ACC112 (cell line): ENCODE data around the gene SNTG2.

Experiments
- H2AFZ ChIP-seq: fragments of 200-600 bp; sonication (generic); one replicate; pipeline ENCODE4 v1.6.0; 2017; ENCODE audit warnings: antibody characterized with exemption, low read length; ENCODE audit not compliant: unreplicated experiment
- H3K27ac ChIP-seq: fragments of 200-600 bp; sonication (generic); 2 replicates; pipeline ENCODE4 v1.5.1; 2014; ENCODE audit warnings: low read depth, mild to moderate bottlenecking, antibody characterized with exemption, low read length, moderate library complexity
- H3K27me3 ChIP-seq: fragments of 200-600 bp; sonication (generic); 2 replicates; pipeline ENCODE4 v1.6.1; 2014; ENCODE audit warnings: mild to moderate bottlenecking, antibody characterized with exemption, low read length, moderate library complexity, mixed read lengths; ENCODE audit not compliant: insufficient read depth
- H3K36me3 ChIP-seq: fragments of 200-600 bp; sonication (generic); 2 replicates; pipeline ENCODE4 v1.6.1; 2016; ENCODE audit warnings: mild to moderate bottlenecking, antibody characterized with exemption, low read length, moderate library complexity, mixed read lengths; ENCODE audit not compliant: insufficient read depth
- H3K4me1 ChIP-seq: fragments of 200-600 bp; sonication (generic); one replicate; pipeline ENCODE4 v1.6.1; 2016; ENCODE audit warnings: low read length, mixed read lengths; ENCODE audit not compliant: insufficient read depth, unreplicated experiment, control insufficient read depth
- H3K4me3 ChIP-seq: fragments of 200-600 bp; sonication (generic); 2 replicates; pipeline ENCODE4 v1.5.1; 2014; ENCODE audit warnings: mild to moderate bottlenecking, low read depth, low read length
- H3K79me2 ChIP-seq: fragments of 200-600 bp; sonication (generic); one replicate; pipeline ENCODE4 v1.6.0; 2016; ENCODE audit warnings: low read length; ENCODE audit not compliant: control insufficient read depth, unreplicated experiment, insufficient read depth

The SNTG2 gene

GRCh38 chr2:926896-927295 lies 23.8 kb upstream of the SNTG2 start:
- H3K4me1 ChIP-seq: no peaks in the 10 kb centered on the region
- no peak overlapping the region for H3K27ac ChIP-seq
- H3K4me3 ChIP-seq: no peak overlapping the region
- H3K27me3 ChIP-seq: no peaks in the 10 kb centered on the region
- no peak overlapping the region for H2AFZ ChIP-seq
- H3K79me2 ChIP-seq: no peaks in the 10 kb centered on the region
- H3K36me3 ChIP-seq: no peaks in the 10 kb centered on the region

GRCh38 chr2:929011-929735 lies 21.5 kb upstream of the SNTG2 start:
- Histone ChIP-seq H3K27ac (no peak overlapping the region), H3K79me2 (no peaks in the 10 kb centered on the region), H3K4me3 (no peak overlapping the region), H2AFZ (no peak overlapping the region), H3K36me3 (no peaks in the 10 kb centered on the region), H3K4me1 (no peaks in the 10 kb centered on the region), H3K27me3 (no peaks in the 10 kb centered on the region)

GRCh38 chr2:929925-930324 lies 20.7 kb upstream of the SNTG2 start:
- no peaks in the 10 kb centered on the region for H3K79me2 ChIP-seq
- no peak overlapping the region for H3K4me3 ChIP-seq
- no peaks in the 10 kb centered on the region for H3K27me3 ChIP-seq
- H2AFZ ChIP-seq: no peak overlapping the region
- no peak overlapping the region for H3K27ac ChIP-seq
- H3K4me1 ChIP-seq: no peaks in the 10 kb centered on the region
- H3K36me3 ChIP-seq: no peaks in the 10 kb centered on the region

GRCh38 chr2:930935-931334 lies 19.7 kb upstream of the SNTG2 start:
- no peaks in the 10 kb centered on the region for H3K4me1 ChIP-seq
- no peaks in the 10 kb centered on the region for H3K36me3 ChIP-seq
- H3K27ac ChIP-seq: no peak overlapping the region
- no peak overlapping the region for H2AFZ ChIP-seq
- H3K27me3 ChIP-seq: no peaks in the 10 kb centered on the region
- H3K79me2 ChIP-seq: no peaks in the 10 kb centered on the region
- H3K4me3 ChIP-seq: no peak overlapping the region

GRCh38 chr2:932320-933115 lies 18.1 kb upstream of the SNTG2 start:
- no peaks in the 10 kb centered on the region for H3K79me2 ChIP-seq
- H3K27ac ChIP-seq: no peak overlapping the region
- no peaks in the 10 kb centered on the region for H3K27me3 ChIP-seq
- H3K4me1 ChIP-seq: no peaks in the 10 kb centered on the region
- H3K4me3 ChIP-seq: no peak overlapping the region
- no peak overlapping the region for H2AFZ ChIP-seq
- no peaks in the 10 kb centered on the region for H3K36me3 ChIP-seq

GRCh38 chr2:933734-934295 lies 16.8 kb upstream of the SNTG2 start:
- Histone ChIP-seq H2AFZ (no peak overlapping the region), H3K27me3 (no peaks in the 10 kb centered on the region), H3K4me3 (no peak overlapping the region), H3K36me3 (no peaks in the 10 kb centered on the region), H3K27ac (no peak overlapping the region), H3K4me1 (no peaks in the 10 kb centered on the region), H3K79me2 (no peaks in the 10 kb centered on the region)

GRCh38 chr2:937530-937929 lies 13.1 kb upstream of the SNTG2 start:
- Histone ChIP-seq H2AFZ (no peak overlapping the region), H3K27ac (no peak overlapping the region), H3K27me3 (no peaks in the 10 kb centered on the region), H3K4me1 (no peaks in the 10 kb centered on the region), H3K36me3 (no peaks in the 10 kb centered on the region), H3K79me2 (no peaks in the 10 kb centered on the region), H3K4me3 (no peak overlapping the region)

- Histone ChIP-seq H3K4me1 (no peaks in the 10 kb centered on the region), H3K27me3 (no peaks in the 10 kb centered on the region), H3K36me3 (no peaks in the 10 kb centered on the region), H3K4me3 (no peak overlapping the region), H2AFZ (no peak overlapping the region), H3K79me2 (no peaks in the 10 kb centered on the region), H3K27ac (no peak overlapping the region)
Observed at GRCh38 chr2:938181-939005, 12.3 kb upstream of the SNTG2 start.

- Histone ChIP-seq H3K27ac (no peak overlapping the region), H3K4me1 (no peaks in the 10 kb centered on the region)
Observed at GRCh38 chr2:939936-940601, 10.6 kb upstream of the SNTG2 start.

GRCh38 chr2:941871-942270 lies 8.8 kb upstream of the SNTG2 start:
- Histone ChIP-seq H3K36me3 (no peaks in the 10 kb centered on the region), H3K27ac (no peak overlapping the region), H3K27me3 (no peaks in the 10 kb centered on the region), H3K79me2 (no peaks in the 10 kb centered on the region), H2AFZ (no peak overlapping the region), H3K4me3 (no peak overlapping the region), H3K4me1 (no peaks in the 10 kb centered on the region)

More at GRCh38 chr2:939936-940601, 10.6 kb upstream of the SNTG2 start:
- Histone ChIP-seq H3K79me2 (no peaks in the 10 kb centered on the region), H3K4me3 (no peak overlapping the region), H2AFZ (no peak overlapping the region), H3K27me3 (no peaks in the 10 kb centered on the region), H3K36me3 (no peaks in the 10 kb centered on the region)
